Measurements from ENCODE around the gene AKAP8.

AKAP8 gene

DNA sequence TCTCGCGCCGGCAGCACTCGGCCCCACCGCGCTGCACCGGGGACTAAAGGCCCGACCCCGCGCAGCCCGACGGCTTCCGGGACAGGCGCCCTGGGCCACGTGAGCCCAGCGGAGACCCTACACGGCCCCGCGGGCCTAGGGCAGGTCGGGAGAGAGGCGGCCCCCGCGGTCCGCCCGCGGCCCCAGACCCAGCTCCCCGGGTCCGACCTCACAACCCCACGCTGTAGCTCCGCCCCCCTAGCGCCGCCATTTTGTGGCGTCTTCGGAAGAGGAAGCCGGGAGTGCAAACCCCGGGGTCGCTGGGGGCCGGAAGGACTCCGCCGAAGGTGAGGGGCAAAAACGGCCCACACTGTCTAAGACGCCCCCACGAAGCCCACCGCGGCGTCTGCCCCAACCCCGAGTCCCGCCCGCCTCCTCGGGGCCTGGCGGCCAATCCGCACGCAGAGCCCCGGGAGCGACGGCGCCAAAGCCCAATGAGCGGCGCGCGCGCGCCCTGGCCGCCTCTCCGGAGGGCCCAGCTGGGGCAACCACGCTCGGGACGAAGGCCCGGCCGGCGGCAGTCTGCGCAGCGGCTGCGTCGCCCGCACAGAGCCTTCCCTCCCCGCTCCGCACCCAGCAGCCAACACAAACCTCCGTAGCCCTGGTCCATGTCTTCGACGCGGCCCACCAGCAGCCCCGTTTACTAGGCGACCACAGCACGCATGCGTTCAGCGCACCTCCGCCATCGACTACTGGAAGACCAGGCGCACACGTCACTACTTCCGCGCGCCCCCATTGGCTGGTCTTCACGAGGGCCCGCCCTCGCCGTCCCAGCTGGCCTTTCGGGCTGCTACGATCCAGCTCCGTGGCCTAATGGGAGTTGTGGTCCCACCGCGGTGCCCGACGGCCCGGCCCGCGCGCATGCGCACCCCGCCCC is at the start of gene AKAP8:
AKAP8 (minus strand) TSS at position 705 of the 916 bp plus-strand sequence; CDS start at position 649, 56 bp downstream.
- DNase-seq (ENCODE audit: low read depth in 1 of 2, low spot score in 1 of 2) = peak; percentile 95 to 98
- in situ Hi-C loops (cut with HindIII; ENCODE audit: low pct_unique_long_range_greater_than_20kb, low sequenced_read_pairs) = no loop called here
- TF ChIP-seq JUND (IDR thresholded peaks at IDR 0.05; ENCODE audit: low read depth) = no peak

DNA sequence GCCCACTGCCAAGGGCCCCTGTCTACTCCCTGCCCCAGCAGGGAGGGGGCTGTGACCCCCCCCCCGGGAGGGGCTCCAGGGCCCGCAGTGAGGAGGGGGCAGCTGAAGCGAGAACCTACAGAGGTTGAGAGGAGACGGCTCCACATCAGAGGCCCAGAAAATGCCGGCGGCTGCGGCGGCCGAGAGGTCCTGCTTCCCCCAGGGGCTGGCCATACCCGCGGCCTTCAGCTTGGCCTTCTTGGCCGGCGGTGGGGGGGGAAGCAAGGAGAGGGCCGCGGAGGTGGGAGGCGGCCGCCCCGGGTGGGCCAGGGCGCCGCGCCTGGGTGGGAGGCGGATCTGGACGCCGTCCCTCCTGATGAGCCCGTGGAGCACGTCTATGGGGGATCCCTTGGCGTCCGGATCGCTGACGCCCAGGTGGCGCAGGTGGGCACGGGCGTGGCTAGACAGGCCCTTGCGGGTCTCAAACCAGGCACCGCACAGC is 48.4 kb upstream of the AKAP8 start:
- in situ Hi-C loops (cut with HindIII; ENCODE audit: low pct_unique_long_range_greater_than_20kb, low sequenced_read_pairs) = no loop called here
- no peak for DNase-seq (ENCODE audit: low read depth in 1 of 2, low spot score in 1 of 2)
- TF ChIP-seq JUND (IDR thresholded peaks at IDR 0.05; ENCODE audit: low read depth) = no peak

DNA sequence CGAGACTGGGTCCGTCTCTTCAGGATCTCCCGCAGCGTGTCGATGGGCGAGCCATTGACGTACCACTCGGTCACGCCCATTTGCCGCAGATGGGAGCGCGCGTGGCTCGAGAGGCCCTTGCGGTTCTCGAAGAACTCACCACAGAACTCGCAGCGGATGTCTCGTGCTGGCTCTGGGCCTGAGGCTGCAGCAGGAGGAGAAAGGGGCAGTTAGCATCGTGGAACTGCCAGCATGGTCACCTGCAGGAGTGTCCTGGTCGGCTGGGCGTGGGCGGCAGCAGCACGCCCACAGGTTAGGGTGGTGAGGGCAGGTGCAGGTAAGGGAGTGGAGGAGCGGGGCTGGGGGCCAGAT is 47.7 kb upstream of the AKAP8 start:
- in situ Hi-C loops (cut with HindIII; ENCODE audit: low pct_unique_long_range_greater_than_20kb, low sequenced_read_pairs) = no loop called here

DNA sequence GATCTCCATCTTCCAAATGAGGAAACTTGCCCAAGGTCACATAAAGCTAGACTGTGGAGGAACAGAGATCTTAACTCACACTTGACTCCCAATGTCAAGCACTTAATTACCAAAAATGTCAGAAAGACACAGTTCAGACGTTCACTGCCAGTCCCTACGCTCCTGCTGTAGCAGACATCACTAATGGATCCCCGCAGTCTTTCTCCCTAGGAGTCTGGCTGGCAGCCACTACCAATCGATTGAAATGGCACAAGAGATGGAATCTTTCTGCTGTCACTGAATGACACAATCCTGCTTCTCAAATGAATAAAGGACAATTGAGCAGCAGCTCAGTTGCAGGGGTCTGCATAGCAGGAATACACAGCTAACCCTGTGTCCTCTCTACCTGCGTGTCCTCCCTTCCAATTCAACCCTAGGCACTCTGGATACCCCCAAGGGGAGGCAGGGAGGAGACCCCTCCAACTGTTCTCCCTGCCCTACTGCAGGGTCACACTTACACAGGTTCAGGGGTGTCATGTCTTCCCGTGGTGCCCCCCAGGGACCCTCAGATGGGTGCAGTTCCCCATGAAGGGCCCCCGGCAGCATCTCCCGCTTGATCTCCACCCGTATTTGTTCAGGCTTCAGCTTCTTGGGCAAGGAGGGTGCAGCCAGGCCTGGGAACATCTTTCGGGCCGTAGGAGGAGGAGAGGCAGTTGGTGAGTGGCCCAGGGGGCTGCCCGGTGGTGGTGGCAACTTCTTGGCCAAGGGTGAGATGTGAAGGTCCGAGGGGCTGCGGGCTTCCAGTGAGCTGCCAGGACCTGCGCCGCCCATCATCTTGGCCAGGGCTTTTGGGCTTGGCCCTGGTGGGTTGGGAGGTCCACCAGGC is 47.1 kb upstream of the AKAP8 start:
- peak; percentile 53 to 80 for DNase-seq (ENCODE audit: low read depth in 1 of 2, low spot score in 1 of 2)
- TF ChIP-seq JUND (IDR thresholded peaks at IDR 0.05; ENCODE audit: low read depth) = no peak
- in situ Hi-C loops (cut with HindIII; ENCODE audit: low pct_unique_long_range_greater_than_20kb, low sequenced_read_pairs) = no loop called here

More for the DNA sequence above, 47.7 kb upstream of the AKAP8 start:
- no peak for DNase-seq (ENCODE audit: low read depth in 1 of 2, low spot score in 1 of 2)
- no peak for TF ChIP-seq JUND (IDR thresholded peaks at IDR 0.05; ENCODE audit: low read depth)

DNA sequence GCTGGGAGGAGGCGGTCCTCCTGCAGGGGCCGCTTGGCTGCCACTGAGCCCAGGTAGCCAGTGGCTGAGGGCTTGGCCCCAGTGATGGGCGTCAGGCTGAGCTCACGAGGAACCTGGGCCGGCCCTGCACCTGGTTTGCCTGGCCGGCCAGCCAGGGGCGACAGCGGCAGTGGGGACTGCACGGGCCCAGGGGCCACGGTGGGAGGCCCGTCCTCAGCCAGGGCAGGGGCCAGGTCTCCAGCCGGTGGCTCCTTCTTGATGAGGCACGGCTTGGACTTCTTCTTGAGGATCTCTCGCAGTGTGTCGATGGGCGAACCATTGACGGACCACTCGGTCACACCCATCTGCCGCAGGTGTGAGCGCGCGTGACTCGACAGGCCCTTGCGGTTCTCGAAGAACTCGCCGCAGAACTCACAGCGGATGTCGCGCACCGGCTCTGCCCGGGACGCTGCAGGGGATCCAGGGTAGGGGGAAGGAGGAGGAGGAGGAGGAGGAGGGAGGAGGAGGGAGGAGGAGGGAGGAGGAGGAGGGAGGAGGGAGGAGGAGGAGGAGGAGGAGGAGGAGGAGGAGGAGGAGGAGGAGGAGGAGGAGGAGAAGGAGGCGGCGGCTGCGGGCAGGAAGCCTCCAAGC is 45.8 kb upstream of the AKAP8 start:
- TF ChIP-seq JUND (IDR thresholded peaks at IDR 0.05; ENCODE audit: low read depth) = no peak
- in situ Hi-C loops (cut with HindIII; ENCODE audit: low pct_unique_long_range_greater_than_20kb, low sequenced_read_pairs) = no loop called here
- DNase-seq (ENCODE audit: low read depth in 1 of 2, low spot score in 1 of 2) = no peak

DNA sequence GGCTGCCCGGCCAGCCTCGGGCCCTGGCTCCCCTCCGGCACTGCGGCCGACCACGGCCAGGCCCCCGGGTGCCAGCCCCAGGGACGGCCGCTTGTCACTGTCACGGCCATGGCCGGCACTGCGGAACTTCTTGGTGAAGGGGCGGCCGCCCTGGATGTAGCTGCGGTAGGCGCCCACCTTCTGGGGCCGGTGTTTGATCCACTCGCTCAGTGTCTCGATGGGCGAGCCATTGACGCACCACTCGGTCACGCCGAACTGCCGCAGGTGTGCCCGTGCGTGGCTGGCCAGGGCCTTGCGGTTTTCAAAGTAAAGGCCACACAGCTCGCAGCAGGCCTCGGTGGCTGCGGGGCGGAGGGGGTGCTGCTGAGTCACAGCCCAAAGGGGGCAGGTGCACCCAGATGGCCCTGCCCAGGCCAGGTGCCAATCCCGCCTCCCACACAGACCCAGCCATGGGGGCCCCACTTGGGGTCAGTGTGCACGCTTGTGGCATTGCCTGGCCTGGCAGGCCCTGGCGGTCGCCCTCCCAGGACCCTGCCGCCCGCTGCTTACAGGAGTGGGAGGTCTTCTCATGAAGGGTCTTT is 45.2 kb upstream of the AKAP8 start:
- in situ Hi-C loops (cut with HindIII; ENCODE audit: low pct_unique_long_range_greater_than_20kb, low sequenced_read_pairs) = no loop called here
- no peak for DNase-seq (ENCODE audit: low read depth in 1 of 2, low spot score in 1 of 2)
- TF ChIP-seq JUND (IDR thresholded peaks at IDR 0.05; ENCODE audit: low read depth) = no peak

DNA sequence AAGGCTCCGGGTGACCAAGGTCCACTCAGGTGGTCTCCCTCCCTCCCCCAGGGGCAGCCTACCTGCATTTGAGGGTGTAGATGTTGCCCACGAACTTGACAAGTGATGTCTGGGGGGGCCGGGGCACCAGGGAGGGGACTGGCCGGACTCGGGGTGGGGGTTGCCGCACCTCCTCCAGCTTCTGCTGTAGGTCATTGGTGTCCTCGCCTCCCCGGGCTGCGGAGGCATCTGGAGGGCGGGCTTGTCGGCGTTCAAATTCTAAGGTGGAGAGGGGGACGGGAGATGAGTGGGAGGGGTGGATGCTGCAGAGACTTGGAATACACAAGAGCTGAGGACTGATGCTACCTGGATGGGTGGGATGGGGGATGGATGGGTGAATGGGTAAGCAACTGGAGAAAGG is 44.5 kb upstream of the AKAP8 start:
- no peak for TF ChIP-seq JUND (IDR thresholded peaks at IDR 0.05; ENCODE audit: low read depth)
- in situ Hi-C loops (cut with HindIII; ENCODE audit: low pct_unique_long_range_greater_than_20kb, low sequenced_read_pairs) = no loop called here
- no peak for DNase-seq (ENCODE audit: low read depth in 1 of 2, low spot score in 1 of 2)

DNA sequence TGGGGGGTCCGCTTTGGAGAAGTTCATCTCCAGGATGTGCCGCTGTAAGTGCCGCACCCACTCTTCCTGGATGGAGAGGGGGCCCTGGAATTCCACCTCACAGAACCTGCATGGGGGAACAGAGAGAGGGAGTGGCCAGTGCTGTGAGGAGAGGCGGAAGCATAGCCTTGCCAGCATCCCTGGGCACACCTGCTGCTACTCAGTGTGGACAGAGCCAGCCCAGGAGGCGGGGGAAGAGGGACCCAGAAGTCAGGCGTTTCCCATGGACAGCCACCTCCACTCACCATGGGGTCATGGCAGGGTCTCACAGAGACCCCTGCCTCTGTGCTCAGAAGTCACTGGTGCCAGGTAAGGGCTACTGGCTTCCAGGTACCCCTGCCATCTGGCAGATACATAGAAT is 43.5 kb upstream of the AKAP8 start:
- no peak for DNase-seq (ENCODE audit: low read depth in 1 of 2, low spot score in 1 of 2)
- in situ Hi-C loops (cut with HindIII; ENCODE audit: low pct_unique_long_range_greater_than_20kb, low sequenced_read_pairs) = no loop called here
- TF ChIP-seq JUND (IDR thresholded peaks at IDR 0.05; ENCODE audit: low read depth) = no peak

DNA sequence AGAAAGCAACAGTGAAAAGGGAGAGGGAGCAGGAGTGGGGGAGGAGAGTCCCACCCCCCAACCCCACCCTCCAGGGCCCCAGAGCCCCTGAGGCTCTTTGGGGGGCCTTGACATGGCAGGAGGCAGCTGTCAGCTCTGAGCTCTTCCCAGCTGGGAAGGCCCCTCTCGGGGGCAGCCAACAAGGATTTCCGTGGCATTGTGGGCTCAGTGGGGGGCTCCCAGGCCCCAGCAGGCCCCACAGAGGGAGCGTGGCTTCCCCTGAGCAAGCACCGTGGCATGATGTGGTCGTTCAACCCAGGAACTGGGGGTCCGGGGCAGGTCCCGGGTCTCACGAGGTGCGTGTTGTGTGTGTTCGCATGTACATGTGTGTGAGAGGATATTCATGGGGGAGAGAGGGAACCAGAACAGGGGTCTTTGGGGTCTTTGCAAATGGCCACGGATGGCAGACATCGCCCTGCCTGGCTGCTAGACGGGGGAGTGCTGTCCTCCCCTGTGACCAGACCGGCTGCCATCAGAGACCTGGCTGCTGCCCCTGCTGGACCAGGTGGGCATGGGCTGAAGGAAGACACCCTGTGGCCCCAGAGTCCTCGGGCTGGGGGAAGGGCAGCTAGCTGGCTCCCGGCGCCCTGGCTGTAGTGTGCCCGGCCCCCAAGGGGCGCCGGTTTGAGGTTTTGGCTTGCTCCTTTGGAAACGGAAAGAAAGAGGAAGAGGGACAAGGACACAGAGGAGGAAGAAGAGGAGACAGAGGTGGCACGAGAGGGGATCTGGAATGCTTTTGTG is 42.9 kb upstream of the AKAP8 start:
- TF ChIP-seq JUND (IDR thresholded peaks at IDR 0.05; ENCODE audit: low read depth) = no peak
- DNase-seq (ENCODE audit: low read depth in 1 of 2, low spot score in 1 of 2) = no peak
- in situ Hi-C loops (cut with HindIII; ENCODE audit: low pct_unique_long_range_greater_than_20kb, low sequenced_read_pairs) = no loop called here

DNA sequence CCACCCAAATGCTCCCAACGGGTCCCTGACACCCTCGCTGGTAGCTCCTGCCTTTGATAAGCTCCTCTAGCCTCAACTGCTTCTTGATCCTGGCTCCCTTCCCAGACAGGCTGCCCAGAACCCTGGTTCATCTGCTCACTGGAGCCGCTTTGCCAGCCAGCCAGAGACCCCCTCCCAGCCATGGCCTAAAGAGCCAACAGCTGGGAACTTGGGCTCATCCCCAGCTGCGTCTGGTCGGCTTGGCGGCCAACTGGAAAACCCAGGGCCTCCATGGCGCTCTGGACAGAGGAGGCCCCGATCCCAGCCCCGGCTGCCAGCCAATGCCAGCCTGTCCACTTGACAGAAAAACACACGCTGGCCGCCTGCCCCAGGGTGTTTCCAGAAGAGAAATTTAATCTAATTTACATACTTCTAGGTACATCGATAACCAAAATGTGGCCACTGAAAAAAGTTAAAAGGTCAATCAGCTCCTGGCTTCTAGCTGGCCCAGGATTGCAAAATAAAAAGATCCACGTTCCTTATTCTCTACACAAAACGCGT is 42.2 kb upstream of the AKAP8 start:
- in situ Hi-C loops (cut with HindIII; ENCODE audit: low pct_unique_long_range_greater_than_20kb, low sequenced_read_pairs) = no loop called here
- no peak for DNase-seq (ENCODE audit: low read depth in 1 of 2, low spot score in 1 of 2)
- TF ChIP-seq JUND (IDR thresholded peaks at IDR 0.05; ENCODE audit: low read depth) = no peak

DNA sequence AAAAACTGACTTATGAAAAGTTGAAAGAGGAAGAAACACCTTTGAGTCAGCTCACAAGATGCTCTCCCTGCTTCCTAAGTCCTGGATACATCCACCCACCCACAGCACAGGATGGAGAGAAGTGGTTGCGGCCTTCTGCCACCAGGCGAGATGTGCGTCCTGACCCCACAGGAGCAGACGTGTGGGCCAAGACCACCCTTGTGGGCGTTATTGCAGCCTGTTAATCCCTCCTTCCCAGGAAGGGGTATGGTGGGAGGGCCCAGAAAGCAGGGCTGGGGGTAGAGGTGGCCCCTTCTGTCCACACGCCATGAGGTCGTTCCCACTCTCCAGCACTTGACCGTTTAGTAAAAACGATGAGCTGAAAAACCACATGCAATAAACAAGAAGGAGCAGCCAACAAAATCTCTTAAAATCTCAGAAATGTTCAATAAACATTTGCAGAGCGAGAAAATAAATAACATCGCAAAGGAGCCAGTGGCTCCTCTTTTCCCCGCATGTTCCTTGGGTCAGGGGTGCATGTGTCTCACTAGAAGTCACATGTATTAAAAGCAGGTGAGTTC is 41.6 kb upstream of the AKAP8 start:
- TF ChIP-seq JUND (IDR thresholded peaks at IDR 0.05; ENCODE audit: low read depth) = no peak
- in situ Hi-C loops (cut with HindIII; ENCODE audit: low pct_unique_long_range_greater_than_20kb, low sequenced_read_pairs) = no loop called here
- DNase-seq (ENCODE audit: low read depth in 1 of 2, low spot score in 1 of 2) = no peak

Data from T47D (cell line).